Testis (tissue), 2 donors: ENCODE results near the gene R3HDM4.

Experiments used
- POLR2A ChIP-seq: fragments of 450-650 bp; IDR thresholded peaks from one replicate; pipeline ENCODE4 v1.6.1; 2017; ENCODE audit warnings: antibody characterized with exemption, mild to moderate bottlenecking, moderate library complexity
- TF ChIP-seq, protein P1 (sequence below), 3 experiments: fragments of 450-650 bp in 2 of 3; fragments of 200-600 bp in 1 of 3; sonication (generic) in 1 of 3; IDR thresholded peaks; one replicate each; pipeline ENCODE4 v1.5.1; 2016 to 2019; ENCODE audit warnings: antibody characterized with exemption in 3 of 3, mild to moderate bottlenecking in 2 of 3, moderate library complexity in 1 of 3

- no peak for TF ChIP-seq POLR2A
- TF ChIP-seq, protein P1, sequence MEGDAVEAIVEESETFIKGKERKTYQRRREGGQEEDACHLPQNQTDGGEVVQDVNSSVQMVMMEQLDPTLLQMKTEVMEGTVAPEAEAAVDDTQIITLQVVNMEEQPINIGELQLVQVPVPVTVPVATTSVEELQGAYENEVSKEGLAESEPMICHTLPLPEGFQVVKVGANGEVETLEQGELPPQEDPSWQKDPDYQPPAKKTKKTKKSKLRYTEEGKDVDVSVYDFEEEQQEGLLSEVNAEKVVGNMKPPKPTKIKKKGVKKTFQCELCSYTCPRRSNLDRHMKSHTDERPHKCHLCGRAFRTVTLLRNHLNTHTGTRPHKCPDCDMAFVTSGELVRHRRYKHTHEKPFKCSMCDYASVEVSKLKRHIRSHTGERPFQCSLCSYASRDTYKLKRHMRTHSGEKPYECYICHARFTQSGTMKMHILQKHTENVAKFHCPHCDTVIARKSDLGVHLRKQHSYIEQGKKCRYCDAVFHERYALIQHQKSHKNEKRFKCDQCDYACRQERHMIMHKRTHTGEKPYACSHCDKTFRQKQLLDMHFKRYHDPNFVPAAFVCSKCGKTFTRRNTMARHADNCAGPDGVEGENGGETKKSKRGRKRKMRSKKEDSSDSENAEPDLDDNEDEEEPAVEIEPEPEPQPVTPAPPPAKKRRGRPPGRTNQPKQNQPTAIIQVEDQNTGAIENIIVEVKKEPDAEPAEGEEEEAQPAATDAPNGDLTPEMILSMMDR (IDR thresholded peaks at IDR 0.05) = no peak
Measured at GRCh38 chr19:870963-871401, 42.0 kb downstream of the R3HDM4 start.
